HG02678 (cell line): ENCODE results near the gene ACP7.
"Not testable (repeated sequence)": the region's sequence is repeated elsewhere in the genome, so short reads cannot be mapped to it uniquely, and the experiment has no call there.

Experiments used
- ATAC-seq: cut with Tn5 transposase; IDR thresholded peaks from one replicate; pipeline ENCODE4 v1.9.1; 2021; ENCODE audit warnings: mild to moderate bottlenecking, moderate library complexity; ENCODE audit not compliant: unreplicated experiment

The ACP7 gene

GRCh38 chr19:39083983-39084731 lies at the start of gene ACP7:
Gene ACP7, plus strand, starts transcription at chr19:39084368. Its CDS starts 902 bp downstream, at chr19:39085270.
- no peak for ATAC-seq

- no peak for ATAC-seq
Measured at GRCh38 chr19:39036581-39036980, 47.6 kb upstream of the ACP7 start.

GRCh38 chr19:39037194-39037593 lies 47.0 kb upstream of the ACP7 start:
- no peak for ATAC-seq

GRCh38 chr19:39038098-39038497 lies 46.1 kb upstream of the ACP7 start:
- no peak for ATAC-seq

- ATAC-seq = no peak
Measured at GRCh38 chr19:39045506-39045905, 38.7 kb upstream of the ACP7 start.

GRCh38 chr19:39046037-39046821 lies 37.9 kb upstream of the ACP7 start:
- no peak for ATAC-seq

GRCh38 chr19:39047073-39047472 lies 37.1 kb upstream of the ACP7 start:
- ATAC-seq = no peak

- ATAC-seq = no peak
Measured at GRCh38 chr19:39052243-39052746, 31.9 kb upstream of the ACP7 start.

GRCh38 chr19:39052846-39053245 lies 31.3 kb upstream of the ACP7 start:
- no peak for ATAC-seq

GRCh38 chr19:39053276-39054090 lies 30.7 kb upstream of the ACP7 start:
- no peak for ATAC-seq

- ATAC-seq = no peak
Measured at GRCh38 chr19:39054091-39054470, 30.1 kb upstream of the ACP7 start.

- ATAC-seq = no peak
Measured at GRCh38 chr19:39057615-39058014, 26.6 kb upstream of the ACP7 start.

- ATAC-seq = no peak
Measured at GRCh38 chr19:39059302-39059701, 24.9 kb upstream of the ACP7 start.

- ATAC-seq = no peak
Measured at GRCh38 chr19:39060171-39060570, 24.0 kb upstream of the ACP7 start.

GRCh38 chr19:39064405-39064804 lies 19.8 kb upstream of the ACP7 start:
- no peak for ATAC-seq

- no peak for ATAC-seq
Measured at GRCh38 chr19:39065928-39066327, 18.2 kb upstream of the ACP7 start.

GRCh38 chr19:39067104-39067503 lies 17.1 kb upstream of the ACP7 start:
- no peak for ATAC-seq

- ATAC-seq = not testable (repeated sequence)
Measured at GRCh38 chr19:39068259-39068658, 15.9 kb upstream of the ACP7 start.

- no peak for ATAC-seq
Measured at GRCh38 chr19:39070888-39071287, 13.3 kb upstream of the ACP7 start.

GRCh38 chr19:39074205-39074692 lies 9.9 kb upstream of the ACP7 start:
- no peak for ATAC-seq

- ATAC-seq = no peak
Measured at GRCh38 chr19:39074942-39075341, 9.2 kb upstream of the ACP7 start.
